ENCODE data around the gene ALAD. TPM values are rescaled to one million over a fixed set of nuclear protein-coding genes. Genes with fewer than 3 reads are reported as not detected.

Gene ALAD
- total RNA-seq, 1 experiment from 2014 or later: 8.9 TPM

- no TSS peak for BruUV-seq (replicated peaks)
- Histone ChIP-seq H3K9me3 (ENCODE audit: control insufficient read depth, insufficient read depth, low read depth, low read length) (no peaks in the 10 kb centered on the region), H3K4me1 (ENCODE audit: control insufficient read depth, insufficient read depth, low read length) (no peaks in the 10 kb centered on the region), H3K27ac (ENCODE audit: low read length) (no peak overlapping the region), H3K27me3 (ENCODE audit: control insufficient read depth, insufficient read depth, low read length) (no peaks in the 10 kb centered on the region), H3K36me3 (ENCODE audit: control insufficient read depth, insufficient read depth, low read length) (no peaks in the 10 kb centered on the region), H3K4me3 (ENCODE audit: low read depth in 2 of 2, low read length in 2 of 2) (no peak overlapping the region)
- DNase-seq (ENCODE audit: low read depth, low spot score): no peak
- intact Hi-C loops (cut with micrococcal nuclease; ENCODE audit: unreplicated experiment): no loop called here
- ATAC-seq: no peak
- in situ Hi-C loops (cut with HindIII; ENCODE audit: low pct_unique_long_range_greater_than_20kb, low sequenced_read_pairs): no loop called here
- ChIA-PET CTCF (interaction anchor here (0.5 to 0.6 kb wide), 2 partner anchors 20 to 115 kb away, joined by 4 to 6 read pairs; no protein-coding TSS in a partner anchor), POLR2A (no interaction called here)
- TF ChIP-seq CTCF (IDR thresholded peaks at IDR 0.05) (no peak), SIN3A (IDR thresholded peaks at IDR 0.05; ENCODE audit: borderline replicate concordance, insufficient read depth, low read depth, low read length) (no peak), TCF7L2 (IDR thresholded peaks at IDR 0.05; ENCODE audit: low read depth, low read length) (no peak), POLR2AphosphoS5 (IDR thresholded peaks at IDR 0.05; ENCODE audit: low read depth, low read length) (no peak), REST (IDR thresholded peaks at IDR 0.05; ENCODE audit: insufficient read depth in 1 of 2, low read depth in 2 of 2, low read length in 1 of 2) (no peak)
Observed at GRCh38 chr9:113426701-113427100, 25.6 kb upstream of the ALAD start.

- Histone ChIP-seq H3K4me1 (ENCODE audit: control insufficient read depth, insufficient read depth, low read length) (no peaks in the 10 kb centered on the region), H3K27me3 (ENCODE audit: control insufficient read depth, insufficient read depth, low read length) (no peaks in the 10 kb centered on the region), H3K9me3 (ENCODE audit: control insufficient read depth, insufficient read depth, low read depth, low read length) (no peaks in the 10 kb centered on the region), H3K27ac (ENCODE audit: low read length) (no peak overlapping the region), H3K4me3 (ENCODE audit: low read depth in 2 of 2, low read length in 2 of 2) (no peak overlapping the region), H3K36me3 (ENCODE audit: control insufficient read depth, insufficient read depth, low read length) (no peaks in the 10 kb centered on the region)
- no peak for DNase-seq (ENCODE audit: low read depth, low spot score)
- TF ChIP-seq REST (IDR thresholded peaks at IDR 0.05; ENCODE audit: insufficient read depth in 1 of 2, low read depth in 2 of 2, low read length in 1 of 2): no peak
- TF ChIP-seq CTCF (IDR thresholded peaks at IDR 0.05): no peak
- CTCF ChIA-PET: no interaction called here
- POLR2A ChIA-PET: no interaction called here
- in situ Hi-C loops (cut with HindIII; ENCODE audit: low pct_unique_long_range_greater_than_20kb, low sequenced_read_pairs): no loop called here
- no TSS peak for BruUV-seq (replicated peaks)
- ATAC-seq: no peak
- intact Hi-C loops (cut with micrococcal nuclease; ENCODE audit: unreplicated experiment): no loop called here
Observed at GRCh38 chr9:113425072-113425471, 24.0 kb upstream of the ALAD start.

Data from Panc1 (cell line).